DMS 273 (cell line): ENCODE results near the gene HNRNPH3.

Source experiments
- DNase-seq: peaks from one replicate; lab custom pipeline; 2025; ENCODE audit not compliant: unreplicated experiment; lab: John Stamatoyannopoulos, UW

The HNRNPH3 gene

GRCh38 chr10:68371604-68372003 is 39.7 kb downstream of the HNRNPH3 start:
- no peak for DNase-seq

- DNase-seq: no peak
Measured at GRCh38 chr10:68385740-68386139, 53.9 kb downstream of the HNRNPH3 start.
